PC-9 (cell line): ENCODE data around the gene COL13A1.

Source experiments
- EZH2 ChIP-seq: fragments of 200-600 bp; sonication (generic); IDR thresholded peaks from 2 replicates; pipeline ENCODE4 v1.8.0; 2017; ENCODE audit warnings: antibody characterized with exemption, low read depth
- TF ChIP-seq, protein P1 (sequence below): fragments of 200-600 bp; sonication (generic); conservative IDR thresholded peaks from 2 replicates; pipeline ENCODE4 v1.6.1; 2017; ENCODE audit warnings: mixed run types, antibody characterized with exemption, mild to moderate bottlenecking, moderate library complexity

- TF ChIP-seq, protein P1, sequence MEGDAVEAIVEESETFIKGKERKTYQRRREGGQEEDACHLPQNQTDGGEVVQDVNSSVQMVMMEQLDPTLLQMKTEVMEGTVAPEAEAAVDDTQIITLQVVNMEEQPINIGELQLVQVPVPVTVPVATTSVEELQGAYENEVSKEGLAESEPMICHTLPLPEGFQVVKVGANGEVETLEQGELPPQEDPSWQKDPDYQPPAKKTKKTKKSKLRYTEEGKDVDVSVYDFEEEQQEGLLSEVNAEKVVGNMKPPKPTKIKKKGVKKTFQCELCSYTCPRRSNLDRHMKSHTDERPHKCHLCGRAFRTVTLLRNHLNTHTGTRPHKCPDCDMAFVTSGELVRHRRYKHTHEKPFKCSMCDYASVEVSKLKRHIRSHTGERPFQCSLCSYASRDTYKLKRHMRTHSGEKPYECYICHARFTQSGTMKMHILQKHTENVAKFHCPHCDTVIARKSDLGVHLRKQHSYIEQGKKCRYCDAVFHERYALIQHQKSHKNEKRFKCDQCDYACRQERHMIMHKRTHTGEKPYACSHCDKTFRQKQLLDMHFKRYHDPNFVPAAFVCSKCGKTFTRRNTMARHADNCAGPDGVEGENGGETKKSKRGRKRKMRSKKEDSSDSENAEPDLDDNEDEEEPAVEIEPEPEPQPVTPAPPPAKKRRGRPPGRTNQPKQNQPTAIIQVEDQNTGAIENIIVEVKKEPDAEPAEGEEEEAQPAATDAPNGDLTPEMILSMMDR = no peak
- TF ChIP-seq EZH2 = no peak
Measured at GRCh38 chr10:69866688-69867461, 65.2 kb downstream of the COL13A1 start.
